ENCODE measurements around the gene TTN.
"Not testable (repeated sequence)": the region's sequence is repeated elsewhere in the genome, so short reads cannot be mapped to it uniquely, and the experiment has no call there.

The TTN gene

DNA sequence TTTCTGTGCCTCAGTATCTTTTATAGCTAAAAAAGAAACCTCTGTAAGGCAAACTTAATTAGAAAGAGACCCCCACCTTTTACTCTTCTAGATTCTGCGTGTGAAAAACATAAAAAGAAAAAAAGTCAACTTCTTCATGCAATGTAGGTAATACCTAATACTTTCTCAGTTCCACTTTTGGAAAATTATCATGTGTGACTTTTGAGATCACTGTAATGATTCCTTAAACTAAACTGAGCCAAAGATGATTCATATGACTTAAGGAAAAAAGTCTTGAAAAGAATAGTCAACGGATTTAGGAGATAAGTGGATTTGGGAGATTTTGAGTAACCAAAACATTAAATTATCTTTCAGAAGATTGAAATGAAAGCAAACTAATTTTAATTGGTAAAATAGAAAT lies 278.0 kb downstream of the TTN start:
- TF ChIP-seq FOXK2 (IDR thresholded peaks at IDR 0.05) (no peak), FOXM1 (IDR thresholded peaks at IDR 0.05; ENCODE audit: borderline replicate concordance) (no peak), HDGF (IDR thresholded peaks at IDR 0.05; ENCODE audit: borderline replicate concordance) (no peak), CTBP1 (IDR thresholded peaks at IDR 0.05; ENCODE audit: borderline replicate concordance) (no peak), SP1 (IDR thresholded peaks at IDR 0.05) (no peak), SUZ12 (IDR thresholded peaks at IDR 0.05) (no peak), FOXA1 (IDR thresholded peaks at IDR 0.05) (no peak), ARNT (IDR thresholded peaks at IDR 0.05) (no peak), ZNF384 (IDR thresholded peaks at IDR 0.05) (no peak), BHLHE40 (IDR thresholded peaks at IDR 0.05; ENCODE audit: borderline replicate concordance) (no peak), LEF1 (IDR thresholded peaks at IDR 0.05; ENCODE audit: borderline replicate concordance) (no peak), L3MBTL2 (conservative IDR thresholded peaks at IDR 0.05) (no peak), NFRKB (IDR thresholded peaks at IDR 0.05) (no peak), TARDBP (IDR thresholded peaks at IDR 0.05) (no peak), ELF4 (IDR thresholded peaks at IDR 0.05) (no peak)
- TF ChIP-seq, protein P1, sequence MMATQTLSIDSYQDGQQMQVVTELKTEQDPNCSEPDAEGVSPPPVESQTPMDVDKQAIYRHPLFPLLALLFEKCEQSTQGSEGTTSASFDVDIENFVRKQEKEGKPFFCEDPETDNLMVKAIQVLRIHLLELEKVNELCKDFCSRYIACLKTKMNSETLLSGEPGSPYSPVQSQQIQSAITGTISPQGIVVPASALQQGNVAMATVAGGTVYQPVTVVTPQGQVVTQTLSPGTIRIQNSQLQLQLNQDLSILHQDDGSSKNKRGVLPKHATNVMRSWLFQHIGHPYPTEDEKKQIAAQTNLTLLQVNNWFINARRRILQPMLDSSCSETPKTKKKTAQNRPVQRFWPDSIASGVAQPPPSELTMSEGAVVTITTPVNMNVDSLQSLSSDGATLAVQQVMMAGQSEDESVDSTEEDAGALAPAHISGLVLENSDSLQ (IDR thresholded peaks at IDR 0.05): no peak
- no peak for DNase-seq (ENCODE audit: extremely low spot score)
- CTCF ChIA-PET: no interaction called here
- POLR2A ChIA-PET: no interaction called here

DNA sequence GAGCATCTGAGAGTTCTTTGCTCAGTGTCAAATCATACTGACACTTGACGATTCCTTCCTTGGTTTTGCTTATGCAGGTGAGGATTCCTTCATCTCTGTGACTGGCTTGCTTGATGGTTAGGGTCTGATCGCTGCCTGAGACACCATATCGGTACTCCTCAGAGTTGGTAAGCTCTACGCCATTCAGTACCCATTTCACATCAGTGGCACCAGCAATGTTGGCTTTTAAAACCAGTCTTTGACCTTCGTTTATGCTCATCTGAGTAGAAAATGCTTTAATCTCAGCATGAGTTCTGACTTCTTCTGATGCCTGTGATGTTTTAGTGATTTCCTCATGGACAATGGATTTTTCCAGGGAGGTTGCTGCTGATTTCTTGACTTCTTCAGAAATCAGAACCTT lies 278.6 kb downstream of the TTN start:
- no peak for DNase-seq (ENCODE audit: extremely low spot score)
- ChIA-PET POLR2A (interaction anchor here (1.8 kb wide), 1 partner anchor 78 kb away, joined by 4 read pairs; the partner anchor contains the start of genes PJVK and PRKRA), CTCF (no interaction called here)
- TF ChIP-seq L3MBTL2 (conservative IDR thresholded peaks at IDR 0.05) (no peak), ZNF384 (IDR thresholded peaks at IDR 0.05) (no peak), FOXK2 (IDR thresholded peaks at IDR 0.05) (no peak), NFRKB (IDR thresholded peaks at IDR 0.05) (no peak), SP1 (IDR thresholded peaks at IDR 0.05) (no peak), ELF4 (IDR thresholded peaks at IDR 0.05) (no peak), FOXA1 (IDR thresholded peaks at IDR 0.05) (no peak), BHLHE40 (IDR thresholded peaks at IDR 0.05; ENCODE audit: borderline replicate concordance) (no peak), HDGF (IDR thresholded peaks at IDR 0.05; ENCODE audit: borderline replicate concordance) (no peak), TARDBP (IDR thresholded peaks at IDR 0.05) (no peak), ARNT (IDR thresholded peaks at IDR 0.05) (no peak), SUZ12 (IDR thresholded peaks at IDR 0.05) (no peak), FOXM1 (IDR thresholded peaks at IDR 0.05; ENCODE audit: borderline replicate concordance) (no peak), LEF1 (IDR thresholded peaks at IDR 0.05; ENCODE audit: borderline replicate concordance) (no peak), CTBP1 (IDR thresholded peaks at IDR 0.05; ENCODE audit: borderline replicate concordance) (no peak)
- TF ChIP-seq, protein P1 (IDR thresholded peaks at IDR 0.05): no peak

DNA sequence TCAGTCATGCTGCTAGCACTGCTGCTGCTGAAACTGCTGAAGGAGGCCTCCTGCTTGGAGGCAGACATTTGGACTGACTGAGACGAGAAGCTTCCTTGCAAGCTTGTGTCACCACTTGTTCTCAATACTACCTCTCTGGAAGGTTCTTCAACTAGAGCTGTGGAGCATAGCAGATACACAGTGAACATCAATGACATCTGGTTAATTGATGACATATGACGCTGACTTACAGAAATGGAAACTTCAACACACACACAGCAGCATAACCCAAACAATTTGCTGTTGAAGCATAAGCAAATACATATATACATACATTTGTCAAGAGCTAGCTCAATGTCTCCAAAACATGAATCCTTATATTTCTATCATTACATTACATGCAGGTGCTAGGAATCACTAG lies 279.6 kb downstream of the TTN start:
- TF ChIP-seq BHLHE40 (IDR thresholded peaks at IDR 0.05; ENCODE audit: borderline replicate concordance) (no peak), SP1 (IDR thresholded peaks at IDR 0.05) (no peak), ARNT (IDR thresholded peaks at IDR 0.05) (no peak), TARDBP (IDR thresholded peaks at IDR 0.05) (no peak), FOXM1 (IDR thresholded peaks at IDR 0.05; ENCODE audit: borderline replicate concordance) (no peak), L3MBTL2 (conservative IDR thresholded peaks at IDR 0.05) (no peak), ZNF384 (IDR thresholded peaks at IDR 0.05) (no peak), NFRKB (IDR thresholded peaks at IDR 0.05) (no peak)
- CTCF ChIA-PET: no interaction called here
- no peak for DNase-seq (ENCODE audit: extremely low spot score)
- POLR2A ChIA-PET: interaction anchor here (1.8 kb wide), 1 partner anchor 77 kb away, joined by 4 read pairs; the partner anchor contains the start of genes PJVK and PRKRA

DNA sequence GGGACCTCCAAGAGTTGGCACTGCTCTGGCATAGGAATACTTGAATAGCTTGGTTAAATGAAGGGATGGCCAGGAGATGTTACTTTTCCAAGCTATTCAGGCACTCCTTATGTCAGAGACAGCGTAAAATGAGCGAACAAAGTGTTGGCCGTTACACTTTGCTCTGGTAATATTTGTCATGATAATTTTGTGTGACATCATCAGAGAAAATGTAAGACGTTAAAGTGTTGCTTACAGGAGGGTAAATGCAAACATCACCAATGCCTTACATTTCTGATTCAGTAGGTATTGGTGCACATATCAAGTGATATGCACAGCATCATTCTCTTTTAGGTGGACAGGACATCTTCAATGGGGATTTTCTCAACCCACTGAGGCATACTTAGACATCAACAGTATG lies 281.0 kb downstream of the TTN start:
- ChIA-PET POLR2A (interaction anchor here (0.9 kb wide), 1 partner anchor 75 kb away, joined by 3 read pairs; the partner anchor contains the start of genes PJVK and PRKRA), CTCF (no interaction called here)
- TF ChIP-seq CTBP1 (IDR thresholded peaks at IDR 0.05; ENCODE audit: borderline replicate concordance) (no peak), SUZ12 (IDR thresholded peaks at IDR 0.05) (no peak), HDGF (IDR thresholded peaks at IDR 0.05; ENCODE audit: borderline replicate concordance) (no peak), L3MBTL2 (conservative IDR thresholded peaks at IDR 0.05) (no peak), BHLHE40 (IDR thresholded peaks at IDR 0.05; ENCODE audit: borderline replicate concordance) (no peak), ZNF384 (IDR thresholded peaks at IDR 0.05) (no peak), TARDBP (IDR thresholded peaks at IDR 0.05) (no peak), FOXK2 (IDR thresholded peaks at IDR 0.05) (no peak), ELF4 (IDR thresholded peaks at IDR 0.05) (no peak)
- TF ChIP-seq, protein P1 (IDR thresholded peaks at IDR 0.05): no peak
- no peak for DNase-seq (ENCODE audit: extremely low spot score)

DNA sequence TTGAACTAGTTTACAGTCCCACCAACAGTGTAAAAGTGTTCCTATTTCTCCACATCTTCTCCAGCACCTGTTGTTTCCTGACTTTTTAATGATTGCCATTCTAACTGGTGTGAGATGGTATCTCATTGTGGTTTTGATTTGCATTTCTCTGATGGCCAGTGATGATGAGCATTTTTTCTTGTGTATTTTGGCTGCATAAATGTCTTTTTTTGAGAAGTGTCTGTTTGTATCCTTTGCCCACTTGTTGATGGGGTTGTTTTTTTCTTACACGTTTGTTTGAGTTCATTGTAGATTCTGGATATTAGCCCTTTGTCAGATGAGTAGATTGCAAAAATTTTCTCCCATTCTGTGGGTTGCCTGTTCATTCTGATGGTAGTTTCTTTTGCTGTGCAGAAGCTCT lies 281.8 kb downstream of the TTN start:
- DNase-seq (ENCODE audit: extremely low spot score); CTCF ChIA-PET: not testable (repeated sequence)
- POLR2A ChIA-PET: interaction anchor here (0.9 kb wide), 1 partner anchor 74 kb away, joined by 3 read pairs; the partner anchor contains the start of genes PJVK and PRKRA

DNA sequence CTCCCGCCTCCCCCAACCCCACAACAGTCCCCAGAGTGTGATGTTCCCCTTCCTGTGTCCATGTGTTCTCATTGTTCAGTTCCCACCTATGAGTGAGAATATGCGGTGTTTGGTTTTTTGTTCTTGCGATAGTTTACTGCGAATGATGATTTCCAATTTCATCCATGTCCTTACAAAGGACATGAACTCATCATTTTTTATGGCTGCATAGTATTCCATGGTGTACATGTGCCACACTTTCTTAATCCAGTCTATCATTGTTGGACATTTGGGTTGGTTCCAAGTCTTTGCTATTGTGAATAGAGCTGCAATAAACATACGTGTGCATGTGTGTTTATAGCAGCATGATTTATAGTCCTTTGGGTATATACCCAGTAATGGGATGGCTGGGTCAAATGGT lies 282.2 kb downstream of the TTN start:
- CTCF ChIA-PET; POLR2A ChIA-PET; DNase-seq (ENCODE audit: extremely low spot score): not testable (repeated sequence)
